ENCODE data around the gene FNBP1L. TPM values are rescaled to one million over a fixed set of nuclear protein-coding genes. Genes with fewer than 3 reads are reported as not detected.

Gene FNBP1L
- polyA plus RNA-seq, 1 of the 3 experiments (the other 2 are of a cell fraction) = 16.5 TPM

GRCh38 chr1:93585059-93585966 lies 137.4 kb downstream of the FNBP1L start:
- CTCF ChIA-PET = interaction anchor here (1.7 kb wide), 1 partner anchor 34 kb away, joined by 3 read pairs; no protein-coding TSS in a partner anchor
- Histone ChIP-seq H3K4me1 (ENCODE audit: control insufficient read depth in 1 of 2, insufficient read depth in 2 of 2, low read depth in 1 of 2, low read length in 1 of 2) (peaks cover 8 to 10% of the 10 kb centered on the region in 2 experiments; a peak in 3 of 4 replicates), H3K4me2 (no peak overlapping the region), H3F3A (replicated peaks; ENCODE audit: insufficient read depth) (peaks cover 42% of the 10 kb centered on the region), H3K9me2 (no peaks in the 10 kb centered on the region), H3K79me2 (ENCODE audit: insufficient read depth) (peaks cover 93% of the 10 kb centered on the region), H3K27me3 (ENCODE audit: insufficient read depth) (no peaks in the 10 kb centered on the region), H3K36me3 (replicated peaks in 1 of 2; ENCODE audit: control insufficient read depth in 1 of 2, insufficient read depth in 2 of 2, low read length in 1 of 2) (peaks cover 57 to 74% of the 10 kb centered on the region in 2 experiments), H3K4me3 (ENCODE audit: low read depth in 2 of 2, low read length in 1 of 2) (no peak overlapping the region), H3K9me3 (no peaks in the 10 kb centered on the region), H4K20me1 (ENCODE audit: insufficient read depth) (peaks cover 27% of the 10 kb centered on the region), H2AFZ (ENCODE audit: low read depth) (no peak overlapping the region), H3K9ac (no peak overlapping the region), H3K27ac (ENCODE audit: low read depth in 2 of 2, low read length in 1 of 2) (peak overlapping the region in 1 of 2 experiments; percentile 28; a peak in 1 of 4 replicates)
- WGBS (ENCODE audit: low lambda C conversion rate) = 85% methylated on average over 10 of the region's 13 CpGs
- POLR2A ChIA-PET = no interaction called here
- DNase-seq = no peak
- no peak for TF ChIP-seq ELF1 (IDR thresholded peaks at IDR 0.05)
- TF ChIP-seq RCOR1 (IDR thresholded peaks at IDR 0.05; ENCODE audit: low read length) = no peak
- TF ChIP-seq NFIC (IDR thresholded peaks at IDR 0.05; ENCODE audit: borderline replicate concordance) = no peak
- no peak for TF ChIP-seq GABPA (IDR thresholded peaks at IDR 0.05; ENCODE audit: low read depth)
- TF ChIP-seq GATA2 (CRISPR knock-in tag; IDR thresholded peaks at IDR 0.05) = no peak
- no peak for TF ChIP-seq ZBTB33 (IDR thresholded peaks at IDR 0.05; ENCODE audit: borderline replicate concordance, low read depth)
- TF ChIP-seq POLR2AphosphoS5 (IDR thresholded peaks at IDR 0.05; ENCODE audit: low read depth, low read length) = no peak
- TF ChIP-seq USF1 (IDR thresholded peaks at IDR 0.05; ENCODE audit: borderline replicate concordance, low read depth) = no peak
- no peak for TF ChIP-seq FOXJ3 (CRISPR knock-in tag; IDR thresholded peaks at IDR 0.05)
- TF ChIP-seq EZH2phosphoT487 (IDR thresholded peaks at IDR 0.05; ENCODE audit: borderline replicate concordance, low read depth) = no peak
- TF ChIP-seq RXRA (IDR thresholded peaks at IDR 0.05; ENCODE audit: borderline replicate concordance, low read depth) = no peak
- TF ChIP-seq CTCF (IDR thresholded peaks at IDR 0.05) = no peak
- no peak for TF ChIP-seq JUND (IDR thresholded peaks at IDR 0.05)
- TF ChIP-seq REST (IDR thresholded peaks at IDR 0.05; ENCODE audit: low read depth, low read length) = no peak

All from SK-N-SH (cell line).